Measurements from ENCODE around the gene MPZL1. TPM values are rescaled to one million over a fixed set of nuclear protein-coding genes. Genes with fewer than 3 reads are reported as not detected.

MPZL1 gene
- polyA plus RNA-seq, 2 of the 4 experiments (the other 2 are of a cell fraction) = 92.6 to 178 TPM

DNA sequence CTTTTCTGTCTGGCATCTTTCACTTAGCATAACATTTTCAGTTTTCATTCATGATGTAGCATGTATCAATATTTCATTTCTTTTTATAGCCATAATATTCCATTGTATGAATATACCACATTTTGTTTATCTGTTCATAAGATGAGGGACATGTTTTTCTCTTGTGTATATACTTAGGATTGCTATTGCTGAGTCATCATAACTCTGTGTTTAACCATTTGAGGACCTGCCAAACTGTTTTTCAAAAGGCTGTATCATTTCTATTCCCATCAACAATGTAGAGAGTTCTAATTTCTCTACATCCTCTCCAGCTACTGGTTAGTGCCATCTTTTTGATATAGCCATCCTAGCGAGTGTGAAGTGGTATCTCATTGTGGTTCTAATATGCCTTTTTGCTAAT is 26.2 kb downstream of the MPZL1 start:
- no peak for FAIRE-seq
- TF ChIP-seq NFE2L2 (conservative IDR thresholded peaks at IDR 0.05; ENCODE audit: low read length) = peak; percentile 60; the same call in 1 of the 2 replicates
- TF ChIP-seq MAFK (IDR thresholded peaks at IDR 0.05; ENCODE audit: partially characterized antibody) = peak; percentile 99
- TF ChIP-seq POLR2AphosphoS2 (conservative IDR thresholded peaks at IDR 0.05; ENCODE audit: low read length) = no peak
- TF ChIP-seq HOXB13 (CRISPR knock-in tag; IDR thresholded peaks at IDR 0.05; ENCODE audit: low read depth) = no peak
- no peak for TF ChIP-seq ZSCAN20 (CRISPR knock-in tag; IDR thresholded peaks at IDR 0.05)
- no peak for TF ChIP-seq FOSL2 (IDR thresholded peaks at IDR 0.05)
- 0 out of 2 replicates have a peak, but pooled peaks have one; percentile 6 for TF ChIP-seq FOSL2 (CRISPR knock-in tag; IDR thresholded peaks at IDR 0.05)
- TF ChIP-seq, protein P1, sequence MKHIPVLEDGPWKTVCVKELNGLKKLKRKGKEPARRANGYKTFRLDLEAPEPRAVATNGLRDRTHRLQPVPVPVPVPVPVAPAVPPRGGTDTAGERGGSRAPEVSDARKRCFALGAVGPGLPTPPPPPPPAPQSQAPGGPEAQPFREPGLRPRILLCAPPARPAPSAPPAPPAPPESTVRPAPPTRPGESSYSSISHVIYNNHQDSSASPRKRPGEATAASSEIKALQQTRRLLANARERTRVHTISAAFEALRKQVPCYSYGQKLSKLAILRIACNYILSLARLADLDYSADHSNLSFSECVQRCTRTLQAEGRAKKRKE (CRISPR knock-in tag; IDR thresholded peaks at IDR 0.05; ENCODE audit: low read depth) = no peak
- TF ChIP-seq, protein P2, sequence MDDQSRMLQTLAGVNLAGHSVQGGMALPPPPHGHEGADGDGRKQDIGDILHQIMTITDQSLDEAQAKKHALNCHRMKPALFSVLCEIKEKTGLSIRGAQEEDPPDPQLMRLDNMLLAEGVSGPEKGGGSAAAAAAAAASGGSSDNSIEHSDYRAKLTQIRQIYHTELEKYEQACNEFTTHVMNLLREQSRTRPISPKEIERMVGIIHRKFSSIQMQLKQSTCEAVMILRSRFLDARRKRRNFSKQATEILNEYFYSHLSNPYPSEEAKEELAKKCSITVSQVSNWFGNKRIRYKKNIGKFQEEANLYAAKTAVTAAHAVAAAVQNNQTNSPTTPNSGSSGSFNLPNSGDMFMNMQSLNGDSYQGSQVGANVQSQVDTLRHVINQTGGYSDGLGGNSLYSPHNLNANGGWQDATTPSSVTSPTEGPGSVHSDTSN (IDR thresholded peaks at IDR 0.05) = no peak
- no peak for TF ChIP-seq BHLHE40 (IDR thresholded peaks at IDR 0.05; ENCODE audit: low read depth, low read length)
- no peak for TF ChIP-seq CHD2 (IDR thresholded peaks at IDR 0.05; ENCODE audit: low read length, partially characterized antibody)
- H3K4me1 ChIP-seq = peaks cover 82% of the 10 kb centered on the region
- peak overlapping the region in 1 of 2 experiments; percentile 8; a peak in 1 of 6 replicates for H3K27ac ChIP-seq
- peak in 1 of 2 experiments; percentile 10 for DNase-seq (ENCODE audit: low read depth in 1 of 2, low spot score in 1 of 2)
- no peak overlapping the region for H3K4me3 ChIP-seq
- CTCF ChIA-PET = no interaction called here
- no peaks in the 10 kb centered on the region for H3K9me3 ChIP-seq
- ATAC-seq = no peak; a peak in 1 of 6 replicates
- peak overlapping the region; percentile 8 for H3K4me2 ChIP-seq
- 95% methylated on average over 1 of the region's 1 CpG for WGBS (ENCODE audit: missing lambda C conversion rate)
- POLR2A ChIA-PET = no interaction called here

DNA sequence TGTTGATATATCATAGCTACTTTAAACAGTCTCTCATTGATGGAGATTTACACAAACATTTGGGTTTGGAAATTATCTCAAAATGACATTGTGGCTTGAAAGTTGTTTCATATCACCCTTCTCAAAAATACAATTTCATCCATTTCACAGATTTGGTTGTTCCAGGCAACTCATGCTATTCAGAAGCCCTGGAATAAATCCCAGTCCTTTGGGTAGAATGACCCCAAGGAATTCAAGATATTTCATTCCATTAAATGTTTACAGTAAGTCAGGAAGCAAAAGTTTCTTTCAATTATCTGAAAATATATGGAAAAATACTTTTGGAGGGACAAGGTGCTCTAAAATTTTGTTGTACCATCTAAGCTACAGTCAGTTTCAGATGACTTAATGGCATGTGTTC is 27.1 kb downstream of the MPZL1 start:
- H3K27ac ChIP-seq = no peak overlapping the region
- ATAC-seq (no peak), FAIRE-seq (peak; percentile 28), DNase-seq (ENCODE audit: low read depth in 1 of 2, low spot score in 1 of 2) (no peak)
- no peak for TF ChIP-seq RAD21 (conservative IDR thresholded peaks at IDR 0.05 in 1 of 2, IDR thresholded peaks at IDR 0.05 in 1 of 2)
- no peak for TF ChIP-seq EHMT2 (IDR thresholded peaks at IDR 0.05; ENCODE audit: low read depth)
- no peak for TF ChIP-seq RFX5 (IDR thresholded peaks at IDR 0.05)
- peaks cover 73% of the 10 kb centered on the region for H3K4me1 ChIP-seq
- H3K4me3 ChIP-seq = no peak overlapping the region
- ChIA-PET CTCF (no interaction called here), POLR2A (no interaction called here)
- H3K9me3 ChIP-seq = no peaks in the 10 kb centered on the region
- H3K4me2 ChIP-seq = peak overlapping the region; percentile 8; the same call in 2 of the 3 replicates

DNA sequence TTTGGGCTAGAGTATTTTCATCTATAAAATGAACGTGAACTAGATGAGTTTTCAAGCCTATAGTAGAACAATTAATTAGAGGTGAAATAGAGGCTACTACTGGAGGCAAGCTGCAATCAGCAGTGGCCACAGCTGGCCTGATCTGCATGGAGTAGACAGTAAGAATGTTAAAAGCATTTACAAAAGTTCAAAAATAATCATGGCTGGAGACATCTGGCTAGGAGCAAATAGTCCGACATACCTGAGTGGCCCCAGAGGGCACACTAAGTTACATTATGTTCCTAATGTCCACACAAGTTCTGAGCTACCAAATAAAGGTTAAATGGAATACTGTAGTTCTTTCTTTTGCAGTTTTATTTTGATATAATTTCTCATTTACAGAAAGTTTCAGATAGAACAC is 28.0 kb downstream of the MPZL1 start:
- Histone ChIP-seq H3K4me2 (peak overlapping the region; percentile 8; the same call in 2 of the 3 replicates), H3K4me1 (peaks cover 72% of the 10 kb centered on the region), H3K4me3 (no peak overlapping the region), H3K9me3 (no peaks in the 10 kb centered on the region), H3K27ac (no peak overlapping the region)
- WGBS (ENCODE audit: missing lambda C conversion rate) = 75% methylated on average over 2 of the region's 2 CpGs
- ChIA-PET POLR2A (no interaction called here), CTCF (no interaction called here)
- FAIRE-seq (no peak), DNase-seq (ENCODE audit: low read depth in 1 of 2, low spot score in 1 of 2) (no peak), ATAC-seq (no peak)
- TF ChIP-seq POLR2AphosphoS2 (conservative IDR thresholded peaks at IDR 0.05; ENCODE audit: low read length) = no peak
- TF ChIP-seq EHF (CRISPR knock-in tag; IDR thresholded peaks at IDR 0.05) = no peak
- no peak for TF ChIP-seq SMC3 (IDR thresholded peaks at IDR 0.05)
- no peak for TF ChIP-seq CEBPB (IDR thresholded peaks at IDR 0.05)
- no peak for TF ChIP-seq RNF2 (IDR thresholded peaks at IDR 0.05; ENCODE audit: borderline replicate concordance, low read depth)
- no peak for TF ChIP-seq NPAS2 (CRISPR knock-in tag; IDR thresholded peaks at IDR 0.05; ENCODE audit: borderline replicate concordance)
- no peak for TF ChIP-seq ZSCAN20 (CRISPR knock-in tag; IDR thresholded peaks at IDR 0.05)
- TF ChIP-seq, protein P2 (IDR thresholded peaks at IDR 0.05) = no peak
- TF ChIP-seq TP53 (CRISPR knock-in tag; IDR thresholded peaks at IDR 0.05) = no peak
- TF ChIP-seq CBX8 (IDR thresholded peaks at IDR 0.05) = no peak
- no peak for TF ChIP-seq NR3C1 (IDR thresholded peaks at IDR 0.05)
- TF ChIP-seq CHD4 (IDR thresholded peaks at IDR 0.05; ENCODE audit: borderline replicate concordance) = no peak
- TF ChIP-seq GATA3 (IDR thresholded peaks at IDR 0.05; ENCODE audit: borderline replicate concordance) = no peak
- no peak for TF ChIP-seq MAZ (IDR thresholded peaks at IDR 0.05; ENCODE audit: borderline replicate concordance, low read depth, low read length)
- TF ChIP-seq HOXB13 (CRISPR knock-in tag; IDR thresholded peaks at IDR 0.05; ENCODE audit: low read depth) = no peak

Data from A549 (cell line).